ENCODE data around the gene ARTN.

The ARTN gene

GRCh38 chr1:43947061-43947873, 13.7 kb downstream of the ARTN start:
- no peak for ATAC-seq (replicated peaks)
- H3K36me3 Mint-ChIP-seq: peaks cover 21 to 33% of the 10 kb centered on the region in 2 donors
- no peaks in the 10 kb centered on the region for H3K27me3 Mint-ChIP-seq
- H3K27ac Mint-ChIP-seq: peak overlapping the region; percentile 99
- peaks cover 49 to 71% of the 10 kb centered on the region in 2 donors for H3K4me1 Mint-ChIP-seq
- no peak for DNase-seq
- H3K9me3 Mint-ChIP-seq: no peaks in the 10 kb centered on the region
- H3K4me3 Mint-ChIP-seq: peak overlapping the region; percentile 89 to 98

DNA sequence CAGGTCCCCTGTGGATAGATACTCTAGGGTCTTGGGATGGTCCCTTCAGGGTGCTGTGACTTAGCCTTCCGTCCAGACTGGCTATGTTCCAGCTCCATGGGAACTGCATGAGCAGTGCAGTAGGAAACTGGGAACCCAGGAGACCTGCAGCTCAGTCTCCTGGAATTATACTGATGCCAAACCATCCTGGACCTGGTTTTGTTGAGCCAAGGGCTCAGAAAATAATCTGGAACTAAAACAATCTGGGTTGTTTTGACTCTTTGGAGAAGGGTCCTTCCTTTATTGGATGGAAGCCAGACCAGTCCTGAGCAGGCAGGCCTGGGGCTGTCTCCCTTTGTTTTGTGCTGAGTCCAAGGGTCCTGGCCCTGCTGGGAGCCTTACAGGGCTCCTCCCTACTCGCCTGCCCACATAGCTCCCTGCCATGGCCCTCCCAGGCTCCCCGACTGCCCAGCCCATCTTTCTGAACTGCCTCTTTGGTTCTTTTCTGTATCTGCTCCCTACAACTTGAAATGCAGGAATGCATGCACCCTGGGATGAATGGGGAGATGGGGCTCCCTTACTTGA, 14.4 kb downstream of the ARTN start:
- peak overlapping the region; percentile 89 to 98 for H3K4me3 Mint-ChIP-seq
- H3K4me1 Mint-ChIP-seq: peaks cover 46 to 71% of the 10 kb centered on the region in 2 donors
- H3K36me3 Mint-ChIP-seq: peaks cover 17 to 28% of the 10 kb centered on the region in 2 donors
- ATAC-seq (replicated peaks) (no peak), DNase-seq (no peak)
- H3K27ac Mint-ChIP-seq: peak overlapping the region; percentile 68
- H3K9me3 Mint-ChIP-seq: no peaks in the 10 kb centered on the region
- no peaks in the 10 kb centered on the region for H3K27me3 Mint-ChIP-seq

DNA sequence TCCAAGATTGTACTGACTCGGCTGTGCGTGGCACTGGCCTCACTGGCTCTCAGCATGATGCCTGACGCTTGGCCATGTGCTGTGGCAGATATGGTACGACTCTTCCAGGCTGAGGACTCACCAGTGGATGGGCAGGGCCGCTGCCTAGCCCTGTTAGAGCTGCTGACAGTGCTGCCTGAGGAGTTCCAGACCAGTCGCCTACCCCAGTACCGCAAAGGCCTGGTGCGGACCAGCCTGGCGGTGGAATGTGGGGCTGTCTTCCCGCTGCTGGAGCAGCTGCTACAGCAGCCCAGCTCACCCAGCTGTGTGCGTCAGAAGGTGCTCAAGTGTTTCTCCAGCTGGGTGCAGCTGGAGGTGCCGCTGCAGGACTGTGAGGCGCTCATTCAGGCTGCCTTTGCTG, 16.1 kb downstream of the ARTN start:
- peaks cover 41 to 66% of the 10 kb centered on the region in 2 donors for H3K4me1 Mint-ChIP-seq
- H3K27ac Mint-ChIP-seq: no peak overlapping the region

DNA sequence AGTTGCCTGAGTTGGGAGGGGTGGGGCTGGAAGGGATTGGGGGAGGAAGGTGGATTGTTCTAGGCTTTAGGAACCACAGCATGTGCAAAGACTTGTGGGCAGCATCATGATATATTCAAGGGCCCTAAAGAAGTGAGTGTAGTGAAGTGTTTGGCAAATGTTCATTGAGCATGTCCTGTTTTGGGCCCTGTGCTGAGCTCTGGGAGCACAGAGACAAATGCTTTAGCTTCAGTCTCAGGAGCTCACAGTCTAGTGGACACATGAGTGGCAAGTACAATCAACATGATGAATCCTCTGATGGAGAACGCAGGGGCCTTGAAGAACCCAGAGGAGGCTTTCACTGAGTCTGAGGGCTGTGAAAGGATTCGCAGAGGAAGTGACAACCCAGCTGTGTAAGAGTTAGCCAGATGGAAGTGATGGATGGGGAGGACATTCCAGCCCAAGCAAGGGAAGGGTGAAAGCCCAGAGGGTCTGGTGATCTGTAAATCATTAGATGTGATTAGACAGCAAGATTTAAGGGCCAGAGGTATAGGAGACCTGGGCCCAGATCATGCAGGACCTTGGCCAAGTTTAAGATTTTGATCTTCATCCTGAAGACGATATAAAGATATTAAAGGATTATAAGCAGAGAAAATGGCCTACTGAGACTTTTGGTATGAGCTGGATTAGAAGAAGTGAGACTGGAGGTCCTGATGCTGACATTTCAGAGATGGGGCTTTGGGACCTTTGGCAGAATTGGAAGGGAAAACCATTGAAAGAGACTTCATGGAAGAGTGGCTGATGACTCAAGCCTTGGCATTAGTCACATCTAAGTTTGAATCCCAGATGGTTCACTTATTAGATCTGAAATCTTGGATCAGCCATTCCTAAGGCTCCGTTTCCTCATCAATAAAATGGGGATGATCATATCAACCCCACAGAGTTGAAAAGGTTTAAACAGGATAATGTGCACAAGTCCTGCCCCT, 17.7 kb downstream of the ARTN start:
- no peak overlapping the region for H3K27ac Mint-ChIP-seq
- peaks cover 26 to 38% of the 10 kb centered on the region in 2 donors for H3K36me3 Mint-ChIP-seq
- ATAC-seq (replicated peaks) (no peak), DNase-seq (no peak)
- no peaks in the 10 kb centered on the region for H3K9me3 Mint-ChIP-seq
- no peak overlapping the region for H3K4me3 Mint-ChIP-seq
- H3K27me3 Mint-ChIP-seq: no peaks in the 10 kb centered on the region
- peaks cover 34 to 50% of the 10 kb centered on the region in 2 donors for H3K4me1 Mint-ChIP-seq

More for the DNA sequence above, 16.1 kb downstream of the ARTN start:
- Mint-ChIP-seq H3K9me3 (no peaks in the 10 kb centered on the region), H3K27me3 (no peaks in the 10 kb centered on the region), H3K4me3 (no peak overlapping the region), H3K36me3 (peaks cover 18 to 27% of the 10 kb centered on the region in 2 donors)
- ATAC-seq (replicated peaks) (no peak), DNase-seq (no peak)

DNA sequence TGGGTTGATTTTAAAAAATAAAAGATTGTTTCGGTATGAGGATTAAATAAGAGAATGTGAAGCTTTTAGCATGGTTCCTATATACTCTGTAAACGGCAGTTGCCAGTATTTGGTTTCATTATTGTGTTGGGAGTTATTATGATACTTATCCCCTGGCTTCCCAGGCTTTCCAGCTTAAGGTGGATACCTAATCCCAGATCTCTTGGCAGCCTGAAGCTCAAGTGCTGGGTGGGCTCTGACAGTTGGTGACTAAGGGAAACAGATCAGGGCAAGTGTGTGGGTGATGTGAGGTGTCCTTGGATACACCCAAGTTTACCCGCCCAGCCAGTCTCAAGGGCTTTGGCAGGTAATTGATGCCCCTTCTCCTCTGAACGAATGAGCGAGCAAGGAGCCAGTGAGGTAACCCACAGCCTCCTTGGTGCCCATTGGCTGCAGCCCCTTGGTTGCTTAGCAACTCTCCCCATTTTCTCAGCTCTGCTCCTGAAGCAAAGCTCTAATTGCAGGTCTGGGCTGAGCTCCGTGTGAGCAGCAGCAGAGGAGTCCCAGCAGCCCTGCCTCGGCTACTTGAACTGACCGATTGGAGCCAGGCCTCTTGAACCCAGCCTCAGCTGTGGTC, 19.2 kb downstream of the ARTN start:
- DNase-seq (no peak), ATAC-seq (replicated peaks) (no peak)
- no peak overlapping the region for H3K27ac Mint-ChIP-seq
- H3K4me1 Mint-ChIP-seq: peaks cover 31 to 40% of the 10 kb centered on the region in 2 donors
- no peaks in the 10 kb centered on the region for H3K9me3 Mint-ChIP-seq
- H3K36me3 Mint-ChIP-seq: peaks cover 34 to 44% of the 10 kb centered on the region in 2 donors
- H3K27me3 Mint-ChIP-seq: no peaks in the 10 kb centered on the region
- no peak overlapping the region for H3K4me3 Mint-ChIP-seq

DNA sequence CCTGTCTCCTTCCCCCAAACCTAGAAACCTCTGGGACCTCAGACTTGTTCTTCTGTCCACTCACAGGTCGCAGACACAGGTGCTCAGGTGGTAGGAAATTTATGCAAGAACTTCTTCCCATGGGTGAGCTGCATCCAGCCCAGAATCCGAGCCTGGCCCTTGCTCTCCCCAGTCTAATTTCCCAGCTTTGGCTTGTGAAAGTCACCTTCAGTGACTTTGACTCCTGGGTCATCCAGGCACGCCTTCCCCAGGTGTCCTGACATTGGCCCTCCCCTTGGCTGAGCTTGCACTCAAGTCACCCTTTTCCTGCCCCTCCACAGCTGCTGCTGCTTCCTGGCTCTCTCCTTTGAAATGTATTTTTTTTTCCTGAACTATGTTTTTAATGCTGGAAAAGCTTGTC, 19.8 kb downstream of the ARTN start:
- H3K9me3 Mint-ChIP-seq: no peaks in the 10 kb centered on the region
- H3K4me1 Mint-ChIP-seq: peaks cover 28 to 35% of the 10 kb centered on the region in 2 donors
- no peak for DNase-seq
- no peaks in the 10 kb centered on the region for H3K27me3 Mint-ChIP-seq
- H3K36me3 Mint-ChIP-seq: peaks cover 39 to 49% of the 10 kb centered on the region in 2 donors
- no peak for ATAC-seq (replicated peaks)
- H3K4me3 Mint-ChIP-seq: no peak overlapping the region
- no peak overlapping the region for H3K27ac Mint-ChIP-seq

GRCh38 chr1:43954036-43954435, 20.4 kb downstream of the ARTN start:
- H3K27ac Mint-ChIP-seq: no peak overlapping the region
- peaks cover 21 to 28% of the 10 kb centered on the region in 2 donors for H3K4me1 Mint-ChIP-seq
- DNase-seq (no peak), ATAC-seq (replicated peaks) (no peak)
- no peak overlapping the region for H3K4me3 Mint-ChIP-seq
- no peaks in the 10 kb centered on the region for H3K27me3 Mint-ChIP-seq
- H3K36me3 Mint-ChIP-seq: peaks cover 45 to 55% of the 10 kb centered on the region in 2 donors
- H3K9me3 Mint-ChIP-seq: no peaks in the 10 kb centered on the region

GRCh38 chr1:43956234-43956633, 22.6 kb downstream of the ARTN start:
- ATAC-seq (replicated peaks) (no peak), DNase-seq (no peak)
- peaks cover 35 to 46% of the 10 kb centered on the region in 2 donors for H3K36me3 Mint-ChIP-seq
- no peak overlapping the region for H3K27ac Mint-ChIP-seq
- H3K9me3 Mint-ChIP-seq: no peaks in the 10 kb centered on the region
- H3K27me3 Mint-ChIP-seq: no peaks in the 10 kb centered on the region
- peaks cover 8 to 11% of the 10 kb centered on the region in 2 donors for H3K4me1 Mint-ChIP-seq
- H3K4me3 Mint-ChIP-seq: no peak overlapping the region

- DNase-seq: no peak
- Mint-ChIP-seq H3K27ac (no peak overlapping the region), H3K9me3 (no peaks in the 10 kb centered on the region), H3K4me1 (peaks cover 0 to 7% of the 10 kb centered on the region in 2 donors), H3K36me3 (peaks cover 40 to 48% of the 10 kb centered on the region in 2 donors), H3K4me3 (no peak overlapping the region), H3K27me3 (no peaks in the 10 kb centered on the region)
- ATAC-seq (replicated peaks): no peak
These were observed 23.9 kb downstream of the ARTN start for GRCh38 chr1:43957407-43958040.

GRCh38 chr1:43958351-43959255, 25.0 kb downstream of the ARTN start:
- Mint-ChIP-seq H3K27ac (no peak overlapping the region), H3K9me3 (no peaks in the 10 kb centered on the region), H3K4me1 (peaks cover 0 to 4% of the 10 kb centered on the region in 2 donors), H3K27me3 (no peaks in the 10 kb centered on the region), H3K4me3 (no peak overlapping the region), H3K36me3 (peaks cover 42 to 46% of the 10 kb centered on the region in 2 donors)
- ATAC-seq (replicated peaks) (no peak), DNase-seq (no peak)

- no peak for DNase-seq
- Mint-ChIP-seq H3K9me3 (no peaks in the 10 kb centered on the region), H3K27me3 (no peaks in the 10 kb centered on the region), H3K4me3 (no peak overlapping the region), H3K27ac (no peak overlapping the region), H3K36me3 (peaks cover 32 to 37% of the 10 kb centered on the region in 2 donors), H3K4me1 (peaks cover 0 to 3% of the 10 kb centered on the region in 2 donors)
- no peak for ATAC-seq (replicated peaks)
These were observed 27.2 kb downstream of the ARTN start for GRCh38 chr1:43960798-43961197.

DNA sequence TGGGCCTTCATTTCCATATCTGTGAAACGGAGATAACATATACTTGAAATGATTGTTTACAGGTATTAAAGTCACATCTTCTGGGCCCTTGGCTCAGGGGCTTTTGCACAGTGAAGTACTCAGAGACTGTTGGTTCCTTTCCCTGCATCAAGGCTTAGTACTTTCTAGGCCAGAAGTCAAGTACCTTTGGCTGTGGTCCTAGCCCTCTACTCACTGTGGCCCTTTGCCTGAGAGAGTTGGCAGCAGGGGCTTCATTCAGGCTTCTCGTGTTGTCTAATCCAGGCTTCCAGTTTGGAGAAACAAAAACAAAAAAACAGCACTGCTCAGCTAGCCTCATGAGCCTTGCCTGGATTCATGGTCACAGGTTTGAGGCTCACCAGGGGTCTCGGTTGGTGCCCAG, 28.1 kb downstream of the ARTN start:
- Mint-ChIP-seq H3K9me3 (no peaks in the 10 kb centered on the region), H3K4me1 (peaks cover 0 to 3% of the 10 kb centered on the region in 2 donors), H3K27ac (no peak overlapping the region), H3K27me3 (no peaks in the 10 kb centered on the region), H3K36me3 (peaks cover 29 to 35% of the 10 kb centered on the region in 2 donors), H3K4me3 (no peak overlapping the region)
- ATAC-seq (replicated peaks) (no peak), DNase-seq (no peak)

- Mint-ChIP-seq H3K27ac (no peak overlapping the region), H3K4me3 (no peak overlapping the region), H3K9me3 (no peaks in the 10 kb centered on the region), H3K36me3 (peaks cover 28 to 36% of the 10 kb centered on the region in 2 donors), H3K27me3 (no peaks in the 10 kb centered on the region), H3K4me1 (peaks cover 0 to under 1% of the 10 kb centered on the region in 2 donors)
- DNase-seq (no peak), ATAC-seq (replicated peaks) (no peak)
These were observed 28.7 kb downstream of the ARTN start for GRCh38 chr1:43962324-43962723.

Measured in stimulated activated naive B cell treated with anti-CD40 and anti-IgM and Interleukin-4, amounts not matched to agents 10 μg/mL and 1 μg/mL and 100 μg/mL, for 72 hours (primary cell).